Fibroblast of mammary gland (primary cell): ENCODE data around the gene HSPB9.

ENCODE experiments used
- DNase-seq: peaks from one replicate; pipeline ENCODE4 v3.0.0-alpha.2; 2010; ENCODE audit warnings: low read depth
- H3K4me3 ChIP-seq: 2 replicates; pipeline ENCODE4 v1.5.1; 2011; ENCODE audit warnings: low read depth, mild to moderate bottlenecking, low read length, moderate library complexity; ENCODE audit not compliant: control insufficient read depth
- TF ChIP-seq, protein P1 (sequence below): conservative IDR thresholded peaks from 2 replicates; pipeline ENCODE4 v1.5.1; 2011; ENCODE audit warnings: low read depth, low read length, inconsistent platforms; ENCODE audit not compliant: control insufficient read depth, insufficient read depth

HSPB9 gene

GRCh38 chr17:42146911-42147607 is 24.5 kb downstream of the HSPB9 start:
- TF ChIP-seq, protein P1, sequence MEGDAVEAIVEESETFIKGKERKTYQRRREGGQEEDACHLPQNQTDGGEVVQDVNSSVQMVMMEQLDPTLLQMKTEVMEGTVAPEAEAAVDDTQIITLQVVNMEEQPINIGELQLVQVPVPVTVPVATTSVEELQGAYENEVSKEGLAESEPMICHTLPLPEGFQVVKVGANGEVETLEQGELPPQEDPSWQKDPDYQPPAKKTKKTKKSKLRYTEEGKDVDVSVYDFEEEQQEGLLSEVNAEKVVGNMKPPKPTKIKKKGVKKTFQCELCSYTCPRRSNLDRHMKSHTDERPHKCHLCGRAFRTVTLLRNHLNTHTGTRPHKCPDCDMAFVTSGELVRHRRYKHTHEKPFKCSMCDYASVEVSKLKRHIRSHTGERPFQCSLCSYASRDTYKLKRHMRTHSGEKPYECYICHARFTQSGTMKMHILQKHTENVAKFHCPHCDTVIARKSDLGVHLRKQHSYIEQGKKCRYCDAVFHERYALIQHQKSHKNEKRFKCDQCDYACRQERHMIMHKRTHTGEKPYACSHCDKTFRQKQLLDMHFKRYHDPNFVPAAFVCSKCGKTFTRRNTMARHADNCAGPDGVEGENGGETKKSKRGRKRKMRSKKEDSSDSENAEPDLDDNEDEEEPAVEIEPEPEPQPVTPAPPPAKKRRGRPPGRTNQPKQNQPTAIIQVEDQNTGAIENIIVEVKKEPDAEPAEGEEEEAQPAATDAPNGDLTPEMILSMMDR: no peak
- H3K4me3 ChIP-seq: no peak overlapping the region
- DNase-seq: no peak

DNA sequence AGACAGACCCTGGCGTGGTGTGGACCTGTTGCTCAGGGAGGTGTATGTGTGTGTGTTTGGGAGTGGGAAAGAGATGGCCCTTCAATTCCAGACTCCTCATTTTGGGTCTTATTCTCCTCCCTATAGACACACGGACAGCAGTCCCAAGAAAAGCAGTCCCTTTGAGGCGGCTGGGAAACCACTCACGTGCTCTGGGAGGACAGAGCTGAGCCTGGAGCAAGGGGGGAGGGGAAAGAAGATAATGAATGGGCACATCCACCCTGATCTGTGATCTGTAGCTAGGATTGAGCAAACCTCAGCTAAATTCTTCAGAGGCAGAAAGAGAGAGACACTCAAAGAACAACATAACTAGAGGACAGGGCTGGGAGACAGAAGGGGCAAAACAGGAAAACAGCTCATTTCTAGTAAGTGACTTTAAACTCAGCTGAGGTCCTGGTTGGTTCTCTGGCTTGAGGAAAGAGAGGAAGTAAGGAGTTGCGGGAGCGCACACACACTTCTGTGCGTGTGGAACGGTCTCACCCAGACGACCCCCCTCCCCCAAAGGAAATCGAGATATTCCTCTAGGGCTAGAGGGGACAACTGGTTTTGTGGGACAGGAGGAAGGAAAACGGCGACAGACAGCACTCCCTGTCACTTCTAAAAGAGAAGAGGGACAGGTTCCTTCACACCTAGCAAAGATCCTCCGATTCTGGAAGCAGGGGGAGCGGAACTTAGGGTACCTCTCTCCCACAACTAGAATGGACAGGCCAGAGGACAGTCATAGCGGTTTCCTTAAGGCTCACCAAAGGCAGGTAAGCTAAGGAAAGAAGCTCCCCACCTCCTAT is 31.5 kb downstream of the HSPB9 start:
- H3K4me3 ChIP-seq: peak overlapping the region; percentile 100
- peak; percentile 21 for DNase-seq
- TF ChIP-seq, protein P1: no peak

- H3K4me3 ChIP-seq: peak overlapping the region; percentile 52
- DNase-seq: no peak
- TF ChIP-seq, protein P1: no peak
Measured at GRCh38 chr17:42155614-42156045, 33.0 kb downstream of the HSPB9 start.

GRCh38 chr17:42159796-42160530 is 37.4 kb downstream of the HSPB9 start:
- no peak overlapping the region for H3K4me3 ChIP-seq
- TF ChIP-seq, protein P1: no peak
- DNase-seq: no peak

DNA sequence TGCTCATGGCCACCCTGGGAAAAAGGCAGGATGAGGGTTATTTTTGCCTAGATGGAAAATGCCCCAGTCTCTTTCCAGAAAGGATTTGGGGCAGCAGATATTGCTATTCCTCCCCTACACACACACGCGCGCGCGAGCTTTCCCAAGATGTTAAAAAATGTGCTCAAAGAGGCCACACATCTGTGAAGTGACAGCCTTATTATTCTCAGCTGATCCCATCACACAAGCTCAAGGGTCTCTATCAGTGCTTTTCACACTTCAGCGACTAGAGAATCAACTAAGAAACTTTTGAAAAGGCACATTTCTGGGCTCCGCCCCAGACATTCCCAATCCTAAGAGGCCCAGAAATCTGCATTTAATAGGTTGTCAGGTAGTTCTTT is 37.9 kb downstream of the HSPB9 start:
- no peak overlapping the region for H3K4me3 ChIP-seq
- DNase-seq: no peak
- TF ChIP-seq, protein P1: no peak

GRCh38 chr17:42163113-42163512 is 40.5 kb downstream of the HSPB9 start:
- DNase-seq: no peak
- H3K4me3 ChIP-seq: no peak overlapping the region
- TF ChIP-seq, protein P1: peak; percentile 38
